GM23338 (cell line): Measurements from ENCODE around the gene FXR1. TPM values are rescaled to one million over a fixed set of nuclear protein-coding genes. Genes with fewer than 3 reads are reported as not detected.

Source experiments
- ATAC-seq: fragments of 200-7000 bp; cut with Tn5 transposase; 3 replicates; pipeline ENCODE4 v1.9.1; 2020
- DNase-seq: peaks from one replicate; pipeline ENCODE4 v3.0.0-alpha.2; 2015; ENCODE audit warnings: low spot score
- H2AFZ ChIP-seq: fragments of 200-600 bp; sonication (generic); 2 replicates; pipeline ENCODE4 v1.8.0; 2016; ENCODE audit warnings: antibody characterized with exemption, mild to moderate bottlenecking, moderate library complexity
- H3F3A ChIP-seq: fragments of 200-600 bp; sonication (generic); replicated peaks from 2 replicates; pipeline ENCODE4 v1.8.0; 2017; ENCODE audit warnings: antibody characterized with exemption, mixed run types, low read depth
- H3K27ac ChIP-seq: fragments of 200-600 bp; sonication (generic); 2 replicates; pipeline ENCODE4 v1.6.1; 2016; ENCODE audit warnings: low read depth
- H3K27me3 ChIP-seq: fragments of 200-600 bp; sonication (generic); 2 replicates; pipeline ENCODE4 v1.8.0; 2016; ENCODE audit warnings: mild to moderate bottlenecking, mixed run types, moderate library complexity; ENCODE audit not compliant: insufficient read depth
- H3K36me3 ChIP-seq: fragments of 200-600 bp; sonication (generic); 2 replicates; pipeline ENCODE4 v1.8.0; 2016; ENCODE audit warnings: mild to moderate bottlenecking; ENCODE audit not compliant: insufficient read depth
- H3K4me1 ChIP-seq: fragments of 200-600 bp; sonication (generic); 2 replicates; pipeline ENCODE4 v1.8.0; 2016; ENCODE audit warnings: mild to moderate bottlenecking, moderate library complexity; ENCODE audit not compliant: insufficient read depth
- H3K4me2 ChIP-seq: fragments of 200-600 bp; sonication (generic); 2 replicates; pipeline ENCODE4 v1.7.1; 2017; ENCODE audit warnings: mixed run types
- H3K4me3 ChIP-seq: fragments of 200-600 bp; sonication (generic); 2 replicates; pipeline ENCODE4 v1.6.1; 2016; ENCODE audit warnings: mixed run types
- H3K79me2 ChIP-seq: fragments of 200-600 bp; sonication (generic); replicated peaks from 2 replicates; pipeline ENCODE4 v1.8.0; 2017; ENCODE audit warnings: mild to moderate bottlenecking; ENCODE audit not compliant: insufficient read depth
- H3K9me2 ChIP-seq: fragments of 200-600 bp; sonication (generic); 2 replicates; pipeline ENCODE4 v1.8.0; 2017; ENCODE audit not compliant: insufficient read depth
- H4K20me1 ChIP-seq: fragments of 200-600 bp; sonication (generic); replicated peaks from 2 replicates; pipeline ENCODE4 v1.8.0; 2017; ENCODE audit warnings: mild to moderate bottlenecking; ENCODE audit not compliant: insufficient read depth
- H3K27ac Mint-ChIP-seq: 2 replicates; pipeline ENCODE4 v1.8.0; 2020; ENCODE audit warnings: inconsistent platforms, mild to moderate bottlenecking, moderate library complexity, mixed read lengths
- H3K27me3 Mint-ChIP-seq: 3 replicates; pipeline ENCODE4 v1.8.0; 2022; ENCODE audit warnings: low read depth, mild to moderate bottlenecking, moderate library complexity, mixed read lengths, inconsistent platforms; ENCODE audit not compliant: insufficient read depth, poor library complexity
- H3K36me3 Mint-ChIP-seq: 3 replicates; pipeline ENCODE4 v1.8.0; 2021; ENCODE audit warnings: low read depth, mild to moderate bottlenecking, inconsistent platforms, moderate library complexity, mixed read lengths
- H3K4me1 Mint-ChIP-seq: 3 replicates; pipeline ENCODE4 v1.8.0; 2020; ENCODE audit warnings: mild to moderate bottlenecking, inconsistent platforms, mixed read lengths
- H3K4me3 Mint-ChIP-seq: 3 replicates; pipeline ENCODE4 v1.8.0; 2021; ENCODE audit warnings: moderate library complexity, mild to moderate bottlenecking, inconsistent platforms, mixed read lengths
- H3K9me3 Mint-ChIP-seq: 3 replicates; pipeline ENCODE4 v1.8.0; 2020; ENCODE audit warnings: moderate library complexity, mild to moderate bottlenecking, inconsistent platforms, mixed read lengths
- CREB1 ChIP-seq: fragments of 250-450 bp; sonication (Bioruptor Pico); IDR thresholded peaks from 2 replicates; pipeline ENCODE4 v1.5.0; 2020; ENCODE audit warnings: low read depth, mild to moderate bottlenecking, moderate library complexity
- CTCF ChIP-seq, 2 experiments: fragments of 200-600 bp in 1 of 2; sonication (generic) in 1 of 2; conservative IDR thresholded peaks; 2 replicates each; pipeline versions ENCODE4 v1.5.1 to v1.6.1; 2016 to 2017; ENCODE audit warnings: antibody characterized with exemption in 2 of 2, low read depth in 2 of 2, mild to moderate bottlenecking in 2 of 2, moderate library complexity in 1 of 2
- ETS1 ChIP-seq: IDR thresholded peaks from 2 replicates; pipeline ENCODE4 v1.6.1; 2016; ENCODE audit warnings: antibody characterized with exemption
- EZH2 ChIP-seq: fragments of 200-600 bp; sonication (generic); IDR thresholded peaks from one replicate; pipeline ENCODE4 v1.8.0; 2017; ENCODE audit warnings: antibody characterized with exemption, mild to moderate bottlenecking, low read depth; ENCODE audit not compliant: unreplicated experiment
- EZH2phosphoT487 ChIP-seq: fragments of 200-600 bp; sonication (generic); IDR thresholded peaks from one replicate; pipeline ENCODE4 v1.8.1; 2018; ENCODE audit warnings: antibody characterized with exemption; ENCODE audit not compliant: unreplicated experiment
- JUNB ChIP-seq: IDR thresholded peaks from one replicate; pipeline ENCODE4 v1.6.1; 2016; ENCODE audit warnings: antibody characterized with exemption; ENCODE audit not compliant: unreplicated experiment
- NANOG ChIP-seq: IDR thresholded peaks from 2 replicates; pipeline ENCODE4 v1.6.1; 2016; ENCODE audit warnings: antibody characterized with exemption, borderline replicate concordance
- REST ChIP-seq: IDR thresholded peaks from one replicate; pipeline ENCODE4 v1.6.1; 2018; ENCODE audit warnings: antibody characterized with exemption; ENCODE audit not compliant: unreplicated experiment
- ZNF114 ChIP-seq: fragments of 250-450 bp; sonication (Bioruptor Pico); IDR thresholded peaks from 2 replicates; pipeline ENCODE4 v1.5.0; 2020; ENCODE audit warnings: mild to moderate bottlenecking, moderate library complexity
- ZNF331 ChIP-seq: fragments of 250-450 bp; sonication (Bioruptor Pico); IDR thresholded peaks from 2 replicates; pipeline ENCODE4 v1.5.0; 2020; ENCODE audit warnings: low read depth, mild to moderate bottlenecking, moderate library complexity
- polyA plus RNA-seq: library from polyadenylated mRNA; unstranded; fragments of >200 nt; fragmentation: Nextera tagmentation; extraction: Ambion mirVana; gene quantifications from 2 replicates; pipeline ENCODE4 v1.2.1, GENCODE V29; 2016
- total RNA-seq: library from RNA; depleted of rRNA; stranded (reverse); fragments of >200 nt; shearing (Covaris generic); gene quantifications from 2 replicates; pipeline ENCODE4 v1.2.3, GENCODE V29; 2014

Gene FXR1
- total and polyA plus RNA-seq, 2 experiments from 2014 or later: 136 to 228 TPM

GRCh38 chr3:180913581-180914404, 1.3 kb downstream of the FXR1 start:
- H4K20me1 ChIP-seq: peaks cover 45% of the 10 kb centered on the region
- ATAC-seq: no peak
- peak overlapping the region; percentile 96 for H3K27ac Mint-ChIP-seq

GRCh38 chr3:180918542-180918941, 6.1 kb downstream of the FXR1 start:
- Mint-ChIP-seq H3K9me3 (no peaks in the 10 kb centered on the region), H3K27ac (peak overlapping the region; percentile 44; the same call in 1 of the 2 replicates), H3K27me3 (peaks cover 4% of the 10 kb centered on the region), H3K36me3 (peaks cover 44% of the 10 kb centered on the region), H3K4me1 (peaks cover 56% of the 10 kb centered on the region), H3K4me3 (no peak overlapping the region)
- DNase-seq: no peak
- Histone ChIP-seq H3K36me3 (peaks cover 2% of the 10 kb centered on the region; the same call in 1 of the 2 replicates), H3K4me3 (no peak overlapping the region), H3K27ac (0 out of 2 replicates have a peak overlapping the region, but pooled peaks have one; percentile 8), H3F3A (no peaks in the 10 kb centered on the region), H3K79me2 (peaks cover 100% of the 10 kb centered on the region), H3K4me2 (no peak overlapping the region), H3K9me2 (no peaks in the 10 kb centered on the region), H4K20me1 (peaks cover 86% of the 10 kb centered on the region), H2AFZ (no peak overlapping the region), H3K4me1 (peaks cover 43% of the 10 kb centered on the region), H3K27me3 (no peaks in the 10 kb centered on the region)
- ATAC-seq: no peak
- TF ChIP-seq ETS1 (no peak), ZNF114 (no peak), EZH2 (no peak)

More at GRCh38 chr3:180913581-180914404, 1.3 kb downstream of the FXR1 start:
- no peaks in the 10 kb centered on the region for H3K9me2 ChIP-seq
- Mint-ChIP-seq H3K9me3 (no peaks in the 10 kb centered on the region), H3K4me1 (peaks cover 33% of the 10 kb centered on the region), H3K4me3 (peak overlapping the region; percentile 95), H3K27me3 (peaks cover 7% of the 10 kb centered on the region), H3K36me3 (peaks cover 37% of the 10 kb centered on the region)
- peaks cover 18% of the 10 kb centered on the region for H3K4me1 ChIP-seq
- peak overlapping the region; percentile 87 for H3K4me2 ChIP-seq
- H3K4me3 ChIP-seq: peak overlapping the region; percentile 97
- H3K27me3 ChIP-seq: no peaks in the 10 kb centered on the region
- peaks cover 2% of the 10 kb centered on the region; the same call in 1 of the 2 replicates for H3K36me3 ChIP-seq
- no peak for TF ChIP-seq JUNB
- 0 out of 2 replicates have a peak, but pooled peaks cover 3% of the 10 kb centered on the region for H3F3A ChIP-seq
- H3K27ac ChIP-seq: peak overlapping the region; percentile 100
- H2AFZ ChIP-seq: no peak overlapping the region
- peak; percentile 27 for DNase-seq
- H3K79me2 ChIP-seq: peaks cover 63% of the 10 kb centered on the region

- H3K9me2 ChIP-seq: no peaks in the 10 kb centered on the region
- no peak for DNase-seq
- no peaks in the 10 kb centered on the region for H3K27me3 ChIP-seq
- no peak for ATAC-seq
- Mint-ChIP-seq H3K4me1 (peaks cover 50% of the 10 kb centered on the region), H3K27ac (0 out of 2 replicates have a peak overlapping the region, but pooled peaks have one; percentile 27), H3K27me3 (peaks cover 2% of the 10 kb centered on the region), H3K4me3 (no peak overlapping the region), H3K36me3 (peaks cover 18% of the 10 kb centered on the region), H3K9me3 (no peaks in the 10 kb centered on the region)
- H3K36me3 ChIP-seq: no peaks in the 10 kb centered on the region; the same call in 1 of the 2 replicates
- peak overlapping the region; percentile 70; the same call in 1 of the 2 replicates for H3K4me2 ChIP-seq
- no peaks in the 10 kb centered on the region for H3F3A ChIP-seq
- no peak overlapping the region; the same call in 1 of the 2 replicates for H3K27ac ChIP-seq
- peaks cover 91% of the 10 kb centered on the region for H4K20me1 ChIP-seq
- H3K4me1 ChIP-seq: peaks cover 56% of the 10 kb centered on the region
- no peak overlapping the region for H2AFZ ChIP-seq
- no peak overlapping the region for H3K4me3 ChIP-seq
- H3K79me2 ChIP-seq: peaks cover 100% of the 10 kb centered on the region
- TF ChIP-seq ZNF114: no peak
- no peak for TF ChIP-seq NANOG
- no peak for TF ChIP-seq CTCF (conservative IDR thresholded peaks at IDR 0.05; ENCODE audit: low read depth in 2 of 2)
- TF ChIP-seq REST: no peak
- no peak for TF ChIP-seq CREB1 (CRISPR knock-in tag)
- TF ChIP-seq EZH2phosphoT487: no peak
- no peak for TF ChIP-seq ETS1
- TF ChIP-seq ZNF331 (CRISPR knock-in tag): no peak
Measured at GRCh38 chr3:180922242-180922641, 9.8 kb downstream of the FXR1 start.
